T-cell (primary cell): Measurements from ENCODE around the gene SIK2. TPM values are rescaled to one million over a fixed set of nuclear protein-coding genes. Genes with fewer than 3 reads are reported as not detected.

Experiments used
- total RNA-seq, 35 experiments: library from RNA in 6 of 35; stranded (reverse) in 6 of 35; fragments of 120-200 nt in 1 of 35; gene quantifications; one replicate each; pipeline versions ENCODE4 v1.2.1 to v1.2.4 and lab custom pipeline; 2013 to 2026

SIK2 gene
- total RNA-seq, 5 donors from 2014 or later (not counting 1 experiment from before 2014, with no cell fraction given), result 6.0 to 11.4 (median 9.1) TPM

Other genes with a start within 250 kb of the SIK2 start
- gene POU2AF1, start 223.2 kb upstream of the SIK2 start, total RNA-seq, result 1 to 10 TPM; 3.4 to 9.3 (median 4.3) TPM
- gene BTG4, start 90.1 kb upstream of the SIK2 start, total RNA-seq, result not detected
- gene HOATZ, start 87.7 kb upstream of the SIK2 start, total RNA-seq, result not detected
- gene LAYN, start 61.7 kb upstream of the SIK2 start, total RNA-seq, result 1 to 10 TPM; 1.0 to 3.5 (median 2.6) TPM
- 10 to 100 TPM; 34.2 to 44.1 (median 37.4) TPM for gene PPP2R1B, start 163.9 kb downstream of the SIK2 start, total RNA-seq